Hepatocyte (in vitro differentiated cells): ENCODE results near the gene GSX2. TPM values are rescaled to one million over a fixed set of nuclear protein-coding genes. Genes with fewer than 3 reads are reported as not detected.

ENCODE experiments used
- DNase-seq: peaks from one replicate; pipeline ENCODE4 v3.0.0-alpha.2; 2016; ENCODE audit warnings: low spot score
- H2AFZ ChIP-seq: fragments of 200-600 bp; sonication (generic); 2 replicates; pipeline ENCODE4 v1.6.0; 2016; ENCODE audit warnings: antibody characterized with exemption, mild to moderate bottlenecking
- H3K27ac ChIP-seq: fragments of 200-600 bp; sonication (generic); 2 replicates; pipeline ENCODE4 v1.5.1; 2016; ENCODE audit warnings: mild to moderate bottlenecking
- H3K27me3 ChIP-seq: fragments of 200-600 bp; sonication (generic); 2 replicates; pipeline ENCODE4 v1.6.1; 2016
- H3K36me3 ChIP-seq: fragments of 200-600 bp; sonication (generic); replicated peaks from 2 replicates; pipeline ENCODE4 v1.5.1; 2016; ENCODE audit warnings: low read depth; ENCODE audit not compliant: insufficient read depth
- H3K4me1 ChIP-seq: fragments of 200-600 bp; sonication (generic); 2 replicates; pipeline ENCODE4 v1.5.1; 2016; ENCODE audit warnings: mild to moderate bottlenecking, moderate library complexity; ENCODE audit not compliant: insufficient read depth
- H3K4me2 ChIP-seq: fragments of 200-600 bp; sonication (generic); 2 replicates; pipeline ENCODE4 v1.6.0; 2016
- H3K4me3 ChIP-seq: fragments of 200-600 bp; sonication (generic); 2 replicates; pipeline ENCODE4 v1.5.1; 2016; ENCODE audit warnings: mild to moderate bottlenecking
- H3K79me2 ChIP-seq: fragments of 200-600 bp; sonication (generic); 2 replicates; pipeline ENCODE4 v1.6.0; 2017; ENCODE audit warnings: mild to moderate bottlenecking
- H3K9me2 ChIP-seq: fragments of 200-600 bp; sonication (generic); replicated peaks from 2 replicates; pipeline ENCODE4 v1.6.0; 2017; ENCODE audit warnings: mild to moderate bottlenecking; ENCODE audit not compliant: insufficient read depth
- H3K9me3 ChIP-seq: fragments of 200-600 bp; sonication (generic); 2 replicates; pipeline ENCODE4 v1.5.1; 2016; ENCODE audit warnings: low read depth, mild to moderate bottlenecking
- H4K20me1 ChIP-seq: fragments of 200-600 bp; sonication (generic); 2 replicates; pipeline ENCODE4 v1.6.0; 2016; ENCODE audit warnings: mild to moderate bottlenecking; ENCODE audit not compliant: insufficient read depth, poor library complexity, severe bottlenecking
- EZH2 ChIP-seq: fragments of 200-600 bp; sonication (generic); IDR thresholded peaks from 2 replicates; pipeline ENCODE4 v1.6.1; 2016; ENCODE audit warnings: antibody characterized with exemption, mild to moderate bottlenecking, borderline replicate concordance
- EZH2phosphoT487 ChIP-seq: fragments of 200-600 bp; sonication (generic); IDR thresholded peaks from one replicate; pipeline ENCODE4 v1.6.1; 2018; ENCODE audit warnings: antibody characterized with exemption, mild to moderate bottlenecking, low read depth, moderate library complexity; ENCODE audit not compliant: unreplicated experiment, severe bottlenecking
- WGBS: methylation state at CpG from one replicate; pipeline ENCODE4 v1.1.6; 2016; ENCODE audit warnings: low lambda C conversion rate; ENCODE audit errors: missing lambda C conversion rate; 5-methylcytosine and 5-hydroxymethylcytosine counted together
- polyA plus RNA-seq: library from polyadenylated mRNA; unstranded; fragments of >200 nt; fragmentation: Nextera tagmentation; extraction: Ambion mirVana; gene quantifications from 2 replicates; pipeline ENCODE4 v1.2.1, GENCODE V29; 2016
- total RNA-seq: library from RNA; depleted of rRNA; stranded (reverse); fragments of >200 nt; gene quantifications from 2 replicates; pipeline ENCODE4 v1.2.3, GENCODE V29; 2014
- TF ChIP-seq, protein P1 (sequence below): fragments of 200-600 bp; sonication (generic); IDR thresholded peaks from 2 replicates; pipeline ENCODE4 v1.5.1; 2016; ENCODE audit warnings: antibody characterized with exemption, mild to moderate bottlenecking; ENCODE audit not compliant: poor library complexity

Gene GSX2
- total and polyA plus RNA-seq, 2 experiments from 2014 or later: not detected

DNA sequence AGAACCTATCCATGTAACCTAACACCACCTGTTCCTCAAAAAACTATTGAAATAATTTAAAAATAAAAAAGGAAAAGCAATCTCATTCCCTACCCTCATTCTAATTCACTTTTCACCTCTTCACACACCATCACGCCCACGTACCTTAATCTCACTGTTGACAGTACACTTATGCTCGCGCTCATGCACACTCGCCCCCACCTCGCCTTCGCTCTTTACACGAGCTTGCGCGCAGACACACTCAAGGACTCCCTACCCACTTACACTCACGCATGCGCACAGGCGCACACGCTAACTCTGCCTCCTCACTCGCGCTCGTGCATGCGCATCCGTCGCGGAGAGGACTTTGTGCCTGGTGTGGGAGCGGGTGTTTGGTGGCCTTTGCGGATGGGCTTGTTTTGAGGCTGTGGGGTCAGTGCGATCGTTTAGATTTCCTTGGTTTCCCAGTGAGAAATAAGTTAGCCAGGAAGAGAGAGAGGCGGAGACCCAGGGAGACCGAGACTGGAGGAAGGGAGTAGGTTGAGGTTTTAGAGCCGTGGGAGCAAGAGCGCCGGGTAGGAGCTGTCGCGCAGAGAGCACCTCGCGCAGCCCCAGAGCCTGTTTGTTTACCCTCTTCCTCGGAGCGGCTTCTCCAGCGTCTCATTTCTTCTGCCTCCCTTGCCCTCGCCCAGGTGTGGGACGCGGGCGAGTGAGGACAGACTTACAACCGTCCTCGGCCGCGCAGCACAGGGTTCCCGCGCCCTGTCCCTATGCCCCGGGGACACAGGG, 8.1 kb upstream of the GSX2 start:
- Histone ChIP-seq H3K27me3 (peaks cover 53% of the 10 kb centered on the region), H2AFZ (peak overlapping the region; percentile 76), H3K4me2 (peak overlapping the region; percentile 95), H3K36me3 (no peaks in the 10 kb centered on the region), H4K20me1 (no peaks in the 10 kb centered on the region), H3K79me2 (no peaks in the 10 kb centered on the region), H3K9me3 (no peaks in the 10 kb centered on the region), H3K4me3 (peak overlapping the region; percentile 61), H3K4me1 (peaks cover 10% of the 10 kb centered on the region), H3K9me2 (no peaks in the 10 kb centered on the region), H3K27ac (no peak overlapping the region)
- 2% methylated on average over 48 of the region's 48 CpGs for WGBS
- TF ChIP-seq EZH2phosphoT487: no peak
- DNase-seq: peak; percentile 84

DNA sequence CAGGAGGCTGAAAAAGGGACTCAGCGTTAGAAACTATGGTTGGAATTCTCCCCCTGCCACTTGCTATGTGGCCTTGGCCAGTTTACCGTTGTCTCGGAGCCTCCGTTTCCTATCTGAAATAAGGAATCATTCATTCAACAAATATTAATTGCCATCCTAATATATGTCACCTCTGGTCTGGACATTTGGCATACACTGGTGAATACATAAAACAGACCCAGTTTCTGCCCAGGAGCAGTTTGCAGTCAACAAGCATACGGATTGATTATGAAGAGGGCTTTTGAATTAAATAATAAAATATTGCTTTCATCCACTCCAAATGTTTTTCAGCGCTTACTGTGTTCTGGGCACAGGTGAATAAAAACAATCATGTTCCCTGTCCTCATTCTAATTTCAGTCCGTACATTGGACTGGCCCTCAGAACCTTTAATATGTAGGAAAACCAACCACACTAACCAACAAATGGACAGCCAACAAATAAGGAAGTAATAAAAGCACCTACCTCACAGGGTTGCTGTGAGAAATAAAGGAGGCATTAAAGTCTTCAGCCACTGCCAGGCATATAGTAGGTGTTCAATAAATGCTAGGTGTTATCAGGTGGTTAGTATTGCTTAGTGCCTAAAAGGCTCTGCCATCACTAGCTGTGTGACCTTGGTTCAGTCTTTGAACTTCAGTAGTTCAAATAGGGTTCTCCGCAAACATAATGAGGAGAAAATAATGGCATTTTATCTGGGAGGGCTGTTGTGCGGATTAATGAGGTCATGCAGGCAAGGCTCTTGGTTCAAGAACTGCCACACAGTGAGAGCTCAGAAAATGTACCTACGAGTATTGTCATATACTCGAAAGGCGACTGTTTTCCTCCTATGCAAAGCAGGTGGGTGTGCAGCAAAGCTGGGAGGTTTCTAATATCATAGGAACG, 7.3 kb upstream of the GSX2 start:
- Histone ChIP-seq H3K27ac (no peak overlapping the region), H3K4me3 (peak overlapping the region; percentile 61), H4K20me1 (no peaks in the 10 kb centered on the region), H3K36me3 (no peaks in the 10 kb centered on the region), H3K4me1 (peaks cover 10% of the 10 kb centered on the region), H3K9me2 (no peaks in the 10 kb centered on the region), H3K27me3 (peaks cover 61% of the 10 kb centered on the region), H2AFZ (peak overlapping the region; percentile 76), H3K4me2 (peak overlapping the region; percentile 95), H3K79me2 (no peaks in the 10 kb centered on the region), H3K9me3 (no peaks in the 10 kb centered on the region)
- no peak for DNase-seq
- TF ChIP-seq EZH2phosphoT487: peak; percentile 25
- TF ChIP-seq, protein P1, sequence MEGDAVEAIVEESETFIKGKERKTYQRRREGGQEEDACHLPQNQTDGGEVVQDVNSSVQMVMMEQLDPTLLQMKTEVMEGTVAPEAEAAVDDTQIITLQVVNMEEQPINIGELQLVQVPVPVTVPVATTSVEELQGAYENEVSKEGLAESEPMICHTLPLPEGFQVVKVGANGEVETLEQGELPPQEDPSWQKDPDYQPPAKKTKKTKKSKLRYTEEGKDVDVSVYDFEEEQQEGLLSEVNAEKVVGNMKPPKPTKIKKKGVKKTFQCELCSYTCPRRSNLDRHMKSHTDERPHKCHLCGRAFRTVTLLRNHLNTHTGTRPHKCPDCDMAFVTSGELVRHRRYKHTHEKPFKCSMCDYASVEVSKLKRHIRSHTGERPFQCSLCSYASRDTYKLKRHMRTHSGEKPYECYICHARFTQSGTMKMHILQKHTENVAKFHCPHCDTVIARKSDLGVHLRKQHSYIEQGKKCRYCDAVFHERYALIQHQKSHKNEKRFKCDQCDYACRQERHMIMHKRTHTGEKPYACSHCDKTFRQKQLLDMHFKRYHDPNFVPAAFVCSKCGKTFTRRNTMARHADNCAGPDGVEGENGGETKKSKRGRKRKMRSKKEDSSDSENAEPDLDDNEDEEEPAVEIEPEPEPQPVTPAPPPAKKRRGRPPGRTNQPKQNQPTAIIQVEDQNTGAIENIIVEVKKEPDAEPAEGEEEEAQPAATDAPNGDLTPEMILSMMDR: no peak
- 19% methylated on average over 13 of the region's 13 CpGs for WGBS

DNA sequence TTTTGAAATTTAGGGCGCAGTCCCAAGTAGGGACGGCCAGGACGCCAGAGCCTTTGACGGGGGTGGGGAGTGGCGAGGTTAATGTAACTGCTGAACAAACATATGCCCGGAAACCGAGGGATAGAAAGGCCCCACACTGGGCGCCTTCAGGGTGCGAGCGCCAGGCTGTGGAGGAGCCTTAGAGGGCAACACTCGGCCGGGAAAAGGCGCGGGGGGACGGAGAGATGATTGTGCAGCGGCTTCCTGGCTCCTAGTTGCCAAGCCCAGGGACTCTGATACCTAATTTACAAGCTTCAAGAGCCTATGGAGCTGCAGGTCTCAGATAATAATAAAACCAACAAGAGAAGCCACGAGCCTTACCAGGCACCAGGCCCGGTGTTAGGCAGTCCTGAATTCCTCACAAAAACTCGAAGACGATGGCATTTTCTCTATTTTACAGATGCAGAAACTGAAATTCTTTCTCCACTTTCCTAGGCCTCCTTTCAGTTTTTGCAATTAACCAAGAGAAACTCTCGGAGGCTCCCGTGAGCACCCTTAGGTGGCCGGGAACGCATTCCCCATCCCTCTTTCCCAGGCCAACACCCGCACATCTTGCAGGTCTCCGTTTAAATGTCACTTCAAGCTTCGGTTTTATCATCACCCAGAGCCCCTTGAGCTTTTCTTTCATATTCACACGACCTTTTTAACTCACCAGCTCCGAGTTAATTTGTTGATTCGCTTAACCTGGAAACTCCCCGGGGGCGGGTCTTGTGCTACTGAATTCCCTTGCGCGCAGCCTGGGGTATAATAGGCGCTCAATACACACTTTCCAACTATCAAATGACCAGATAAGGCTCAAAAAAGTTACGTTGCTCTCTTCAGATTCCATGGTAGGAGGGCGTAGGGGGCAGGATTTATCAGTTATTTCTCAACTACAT, 6.4 kb upstream of the GSX2 start:
- DNase-seq: no peak
- TF ChIP-seq, protein P1: no peak
- TF ChIP-seq EZH2phosphoT487 (no peak), EZH2 (peak; percentile 53)
- H2AFZ ChIP-seq: no peak overlapping the region
- H3K9me3 ChIP-seq: no peaks in the 10 kb centered on the region
- H3K4me2 ChIP-seq: peak overlapping the region; percentile 95
- no peaks in the 10 kb centered on the region for H3K9me2 ChIP-seq
- peaks cover 71% of the 10 kb centered on the region for H3K27me3 ChIP-seq
- 12% methylated on average over 37 of the region's 37 CpGs for WGBS
- no peak overlapping the region for H3K4me3 ChIP-seq
- H3K36me3 ChIP-seq: no peaks in the 10 kb centered on the region
- H3K27ac ChIP-seq: no peak overlapping the region
- H3K4me1 ChIP-seq: peaks cover 10% of the 10 kb centered on the region
- H4K20me1 ChIP-seq: no peaks in the 10 kb centered on the region
- no peaks in the 10 kb centered on the region for H3K79me2 ChIP-seq
